Choroid plexus epithelial cell (primary cell): Measurements from ENCODE around the gene STRADB.

ENCODE experiments used
- DNase-seq: peaks from one replicate; pipeline ENCODE4 v3.0.0-alpha.2; 2010; ENCODE audit warnings: low read depth
- H3K4me3 ChIP-seq: 2 replicates; pipeline ENCODE4 v1.5.1; 2011; ENCODE audit warnings: low read depth, mild to moderate bottlenecking, control low read depth, low read length, moderate library complexity
- CTCF ChIP-seq: conservative IDR thresholded peaks from 2 replicates; pipeline ENCODE4 v1.5.1; 2011; ENCODE audit warnings: low read depth, mild to moderate bottlenecking, control low read depth, inconsistent platforms, low read length, moderate library complexity

Gene STRADB

GRCh38 chr2:201451292-201452057 lies at the start of gene STRADB, which contains the start of gene TRAK2:
Gene STRADB (plus strand): TSS chr2:201451740. CDS start chr2:201454841, 3,101 bp downstream.
Gene TRAK2 (minus strand): TSS chr2:201451458. CDS start chr2:201420507, 30,951 bp downstream.
- DNase-seq = peak; percentile 92
- TF ChIP-seq CTCF = peak; percentile 34
- H3K4me3 ChIP-seq = peak within 1 kb of the TSS; percentile 96

- TF ChIP-seq CTCF = no peak
- no peak for DNase-seq
Observed at GRCh38 chr2:201401815-201402214, 49.7 kb upstream of the STRADB start.

GRCh38 chr2:201402651-201403562 lies 48.6 kb upstream of the STRADB start:
- peak; percentile 59 for DNase-seq
- no peak for TF ChIP-seq CTCF
- H3K4me3 ChIP-seq = no peak overlapping the region

More at GRCh38 chr2:201401815-201402214, 49.7 kb upstream of the STRADB start:
- H3K4me3 ChIP-seq = no peak overlapping the region

GRCh38 chr2:201403880-201404279 lies 47.7 kb upstream of the STRADB start:
- TF ChIP-seq CTCF = no peak
- peak; percentile 68 for DNase-seq
- no peak overlapping the region for H3K4me3 ChIP-seq

- no peak for DNase-seq
- TF ChIP-seq CTCF = no peak
- H3K4me3 ChIP-seq = no peak overlapping the region
Observed at GRCh38 chr2:201404699-201405280, 46.8 kb upstream of the STRADB start.

GRCh38 chr2:201406077-201406662 lies 45.4 kb upstream of the STRADB start:
- TF ChIP-seq CTCF = no peak
- DNase-seq = peak; percentile 89
- no peak overlapping the region for H3K4me3 ChIP-seq
